Stimulated activated CD4-positive, alpha-beta T cell treated with anti-CD3 and anti-CD28 coated beads, Interleukin-15, amount 100 ng/mL, for 1 hour (primary cell): ENCODE results near the gene C7orf33.
"Not testable (repeated sequence)": the region's sequence is repeated elsewhere in the genome, so short reads cannot be mapped to it uniquely, and the experiment has no call there.

Experiments
- DNase-seq, 2 donors: peaks; one replicate each; pipeline ENCODE4 v3.0.0-alpha.2; 2020; ENCODE audit warnings: low read depth in 1 of 2, low spot score in 1 of 2

C7orf33 gene

GRCh38 chr7:148580446-148580845 is 10.1 kb upstream of the C7orf33 start:
- no peak for DNase-seq

DNA sequence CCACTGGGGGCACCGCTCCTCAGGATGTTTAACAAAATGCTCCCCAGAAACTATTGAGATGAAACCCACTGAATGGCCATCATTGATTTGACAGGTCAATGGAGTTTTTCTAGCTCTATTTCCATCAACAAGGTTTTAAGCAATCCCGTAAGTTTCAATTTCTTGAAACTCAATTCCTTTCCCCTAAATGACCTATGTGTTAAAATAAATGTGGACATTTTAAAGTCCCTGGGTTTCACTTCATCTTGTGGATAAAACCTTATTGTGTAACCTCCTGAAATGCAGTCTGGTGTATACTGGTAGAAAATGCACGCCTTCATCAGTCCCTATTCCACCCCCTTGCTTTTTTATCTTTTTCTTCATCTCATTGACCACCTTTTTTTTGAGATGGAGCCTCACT is 8.9 kb upstream of the C7orf33 start:
- DNase-seq, result no peak

DNA sequence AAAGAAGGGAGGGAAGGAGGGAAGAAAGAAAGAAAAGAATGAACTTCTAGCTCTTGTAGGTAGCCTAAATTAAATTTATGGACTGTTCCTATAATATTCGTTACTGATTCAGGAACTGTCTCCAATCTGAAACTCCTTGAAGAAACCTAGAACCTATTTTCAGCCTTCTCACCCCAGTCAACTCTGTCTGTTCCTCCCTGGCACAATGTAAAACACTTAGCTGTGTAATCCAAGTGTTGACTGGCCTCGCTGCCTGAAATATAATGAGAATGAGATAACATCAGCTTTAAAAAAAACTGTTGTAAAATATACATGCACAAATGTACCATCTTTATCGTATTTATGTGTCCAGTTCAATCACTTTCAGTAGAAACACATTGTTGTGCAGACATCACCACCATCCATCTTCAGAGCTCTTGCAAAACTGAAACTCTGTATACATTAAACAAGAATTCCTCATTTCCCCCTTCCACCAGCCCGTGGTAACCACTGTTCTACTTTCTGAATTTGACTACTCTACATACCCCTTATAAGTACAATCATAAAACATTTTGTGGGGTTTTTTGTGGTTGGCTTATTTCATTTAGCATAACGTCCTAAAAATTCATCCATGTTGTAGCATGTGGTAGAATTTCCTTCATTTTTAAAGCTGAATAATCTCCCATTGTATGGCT is 6.3 kb upstream of the C7orf33 start:
- no peak for DNase-seq

- no peak for DNase-seq
These were observed 5.2 kb upstream of the C7orf33 start for GRCh38 chr7:148585399-148585798.

GRCh38 chr7:148587076-148587475 is 3.5 kb upstream of the C7orf33 start:
- no peak for DNase-seq

DNA sequence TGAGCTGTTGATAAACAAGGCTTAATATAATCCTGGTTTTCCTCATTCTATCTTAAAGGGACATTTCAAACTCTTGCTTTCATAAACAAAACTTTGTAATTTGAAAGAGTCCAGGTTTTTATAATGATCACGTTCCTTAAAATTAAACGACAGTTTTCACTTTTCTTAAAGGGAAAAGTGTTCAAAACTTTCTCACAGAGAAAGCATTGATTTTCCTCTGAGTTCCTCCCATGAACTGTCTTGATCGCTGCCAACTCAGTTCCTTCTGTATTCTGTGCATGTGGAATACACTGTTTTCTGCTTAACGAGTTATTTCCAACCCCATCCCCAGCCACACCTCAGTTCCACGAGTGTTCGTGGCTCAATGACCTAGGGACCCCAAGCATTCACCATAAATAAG is 2.4 kb upstream of the C7orf33 start:
- no peak for DNase-seq

DNA sequence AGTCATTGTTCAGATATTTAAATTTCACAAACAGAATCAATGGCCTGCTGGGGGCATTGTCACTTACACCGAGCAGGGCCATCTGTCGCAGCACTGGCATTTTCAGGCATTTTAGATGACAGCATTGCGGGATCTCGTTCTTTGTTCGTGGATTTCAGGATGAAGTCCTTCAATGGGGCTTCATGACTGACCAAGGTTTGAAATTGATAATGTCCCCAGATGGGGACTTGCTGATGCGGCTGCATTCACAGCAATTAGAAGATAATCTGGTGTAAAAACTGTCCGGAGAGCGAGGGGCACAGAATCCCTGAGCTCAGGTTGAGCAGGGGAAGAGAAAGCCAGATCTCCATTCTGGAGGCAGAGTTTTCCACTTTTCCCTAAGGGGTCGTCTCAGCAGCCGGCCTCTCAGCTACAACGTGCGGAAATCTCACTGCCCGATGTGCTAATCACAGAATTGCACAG is 1.9 kb upstream of the C7orf33 start:
- DNase-seq, result no peak

DNA sequence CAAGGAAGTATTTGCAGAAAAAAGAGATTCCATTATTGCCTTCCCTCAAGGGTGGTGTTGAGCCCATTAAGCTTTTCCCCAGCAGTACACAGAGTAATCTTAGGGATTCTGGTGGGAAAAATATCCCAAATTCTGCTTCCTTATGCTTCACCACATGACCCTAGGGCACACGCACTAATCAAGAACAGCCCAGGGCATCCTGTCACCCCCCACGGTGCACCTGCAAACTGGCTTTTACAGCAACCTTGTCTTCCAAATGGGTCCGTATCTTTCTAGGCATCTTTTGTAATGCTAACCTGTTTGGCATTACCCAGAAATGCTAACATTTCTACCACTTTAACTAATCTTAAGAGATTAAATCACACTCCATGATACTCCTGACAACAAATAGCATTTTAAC is 926 bp upstream of the C7orf33 start:
- DNase-seq, result no peak

GRCh38 chr7:148596354-148596753 is 5.8 kb downstream of the C7orf33 start:
- DNase-seq, result not testable (repeated sequence)

GRCh38 chr7:148598351-148598750 is 7.8 kb downstream of the C7orf33 start:
- DNase-seq, result no peak

DNA sequence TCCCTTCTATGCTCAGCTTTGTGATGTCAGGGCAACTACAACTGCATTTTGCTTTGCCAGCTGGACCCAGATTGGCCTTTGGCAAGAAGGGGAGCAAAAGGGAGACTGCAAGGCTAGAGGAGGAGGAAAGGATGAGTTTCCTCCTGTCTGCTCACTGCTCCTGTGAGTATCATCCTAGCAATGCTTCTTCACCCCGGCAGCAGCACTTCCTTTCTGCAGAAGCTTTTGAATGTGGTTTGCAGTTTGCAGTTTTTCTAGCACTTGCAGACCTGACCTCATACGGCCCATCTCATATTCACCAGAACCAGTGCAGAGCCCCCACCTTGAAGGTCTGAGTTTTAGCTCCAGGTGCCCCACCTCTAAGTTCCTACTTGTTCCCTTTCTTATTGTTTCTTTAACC is 14.8 kb downstream of the C7orf33 start:
- DNase-seq, result no peak

DNA sequence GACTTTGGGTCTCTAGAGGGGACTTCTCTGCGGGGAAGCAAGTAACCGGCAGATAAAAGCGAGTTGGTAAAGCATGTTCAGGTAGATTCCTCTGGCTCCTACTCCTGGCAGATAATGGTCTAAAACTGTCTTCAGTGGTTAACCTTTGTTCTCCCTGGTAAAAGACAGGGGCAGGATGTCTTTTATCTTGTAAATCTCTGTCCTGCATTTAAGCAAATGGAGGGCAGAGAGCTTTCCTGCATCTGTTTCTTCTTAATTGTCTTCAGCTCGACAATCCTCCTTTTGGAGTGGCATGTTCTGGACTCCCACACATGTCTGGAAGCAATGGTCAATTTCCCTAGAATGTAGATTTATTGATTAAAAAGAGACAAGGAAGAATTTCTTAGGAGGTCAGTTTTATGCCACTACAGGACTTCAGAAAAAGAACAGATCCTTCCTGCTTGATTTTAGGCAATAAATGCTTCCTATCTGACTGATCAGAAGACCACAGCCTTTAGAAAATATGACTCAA is 16.6 kb downstream of the C7orf33 start:
- no peak for DNase-seq

DNA sequence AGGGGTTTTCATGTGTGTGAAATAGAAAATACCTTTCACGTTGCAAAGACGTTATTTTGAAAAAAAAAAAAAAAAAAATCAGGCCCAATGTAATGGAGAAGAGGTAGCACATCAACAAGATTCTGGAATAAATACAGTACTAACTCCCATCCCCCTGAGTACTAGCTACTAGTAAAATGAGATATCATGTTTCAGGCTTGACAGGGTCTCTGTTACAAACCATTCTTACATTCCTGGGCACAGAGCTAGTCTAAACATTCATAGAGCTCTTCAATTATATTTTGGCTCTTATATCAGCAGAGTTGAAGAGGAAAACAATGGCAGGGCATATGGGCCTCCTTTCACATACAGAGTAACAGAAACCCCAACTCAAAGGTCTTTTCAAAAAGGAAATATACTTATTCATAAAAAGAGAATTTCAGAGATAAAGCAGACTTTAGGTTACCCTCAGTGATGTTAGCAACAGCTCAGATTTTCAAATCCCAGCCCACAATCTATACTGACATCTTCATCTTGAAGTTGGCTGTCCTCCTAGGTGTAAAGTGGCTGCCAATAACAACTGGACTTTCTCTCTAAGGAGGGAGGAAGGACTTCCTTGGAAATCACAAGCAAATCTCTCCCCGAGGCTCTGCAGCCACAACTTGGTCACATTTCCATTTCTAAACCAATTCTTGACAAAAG is 18.6 kb downstream of the C7orf33 start:
- no peak for DNase-seq

DNA sequence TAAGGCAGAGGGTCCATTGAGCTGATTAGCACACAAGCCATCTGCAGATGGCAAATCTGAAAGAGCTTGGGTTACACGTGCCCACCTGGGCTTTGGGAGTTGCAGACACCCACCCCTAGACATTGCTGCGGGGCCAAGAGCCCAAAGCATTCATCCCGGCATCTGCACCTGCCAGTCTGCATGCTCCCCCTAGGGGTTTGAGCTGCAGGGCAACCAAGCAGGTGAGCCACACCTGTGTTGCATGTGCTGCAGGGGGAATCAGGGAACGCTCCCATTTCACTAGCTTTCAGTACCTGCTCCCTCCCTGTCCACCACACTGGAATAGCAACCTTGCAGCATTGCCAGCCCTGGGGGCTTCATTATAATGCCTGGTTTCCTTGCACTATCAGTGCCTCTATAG is 21.1 kb downstream of the C7orf33 start:
- DNase-seq, result no peak

DNA sequence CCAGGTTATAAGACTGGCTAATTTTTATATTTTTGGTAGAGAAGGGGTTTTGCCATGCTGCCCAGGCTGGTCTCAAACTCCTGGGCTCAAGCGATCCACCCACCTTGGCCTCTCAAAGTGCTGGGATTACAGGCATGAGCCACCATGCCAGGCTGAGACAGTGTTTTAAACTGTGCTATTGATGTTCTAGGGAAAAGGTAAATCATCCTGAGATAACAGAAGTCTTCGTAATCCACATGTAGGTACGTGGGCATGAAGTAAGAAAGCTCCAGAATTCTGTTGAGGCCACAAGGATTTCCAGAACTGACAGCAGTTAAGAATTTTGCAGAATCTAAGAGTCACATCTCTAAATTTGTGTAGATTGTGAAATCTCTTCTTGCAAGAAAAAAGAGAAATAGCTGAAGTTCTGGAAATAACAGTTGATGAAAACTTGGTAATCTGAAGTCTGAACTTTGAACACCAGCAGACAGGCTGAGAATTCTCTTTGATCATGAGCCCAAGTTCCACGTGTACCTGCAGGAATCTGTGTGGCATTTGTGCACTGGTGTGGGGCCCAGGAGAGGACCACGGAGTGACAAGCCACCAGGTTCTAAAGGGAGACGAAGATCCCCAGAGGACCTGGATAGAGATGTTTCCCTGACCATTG is 24.6 kb downstream of the C7orf33 start:
- DNase-seq, result no peak

DNA sequence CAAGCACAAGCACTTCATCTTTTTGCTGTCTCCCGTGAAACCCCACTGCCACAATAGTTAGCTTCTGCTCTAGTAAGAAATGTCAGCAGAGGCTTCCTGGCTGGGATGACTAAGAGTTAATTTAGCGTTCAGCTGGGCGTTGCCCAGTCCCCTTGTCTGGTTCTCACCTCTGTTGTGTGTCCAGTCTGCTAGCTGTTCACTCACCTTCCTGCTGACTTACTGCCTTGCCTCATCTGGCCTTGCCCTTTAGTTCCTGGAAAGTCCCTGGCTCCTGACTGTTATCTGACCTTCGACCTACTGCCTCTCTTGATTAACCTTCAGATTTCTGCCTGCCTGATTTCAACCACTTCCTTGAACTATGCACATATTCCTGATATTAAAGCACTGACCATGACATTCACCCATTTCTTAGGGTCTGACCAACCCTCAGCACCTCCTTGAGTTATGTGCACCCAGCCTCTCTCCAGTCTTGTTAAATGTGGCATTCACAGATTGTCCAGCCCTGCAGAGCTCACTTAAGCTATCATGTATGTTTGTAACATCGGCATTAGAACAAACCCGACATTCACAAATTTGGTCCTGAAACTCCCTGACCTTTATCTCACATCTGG is 30.3 kb downstream of the C7orf33 start:
- DNase-seq, result no peak

DNA sequence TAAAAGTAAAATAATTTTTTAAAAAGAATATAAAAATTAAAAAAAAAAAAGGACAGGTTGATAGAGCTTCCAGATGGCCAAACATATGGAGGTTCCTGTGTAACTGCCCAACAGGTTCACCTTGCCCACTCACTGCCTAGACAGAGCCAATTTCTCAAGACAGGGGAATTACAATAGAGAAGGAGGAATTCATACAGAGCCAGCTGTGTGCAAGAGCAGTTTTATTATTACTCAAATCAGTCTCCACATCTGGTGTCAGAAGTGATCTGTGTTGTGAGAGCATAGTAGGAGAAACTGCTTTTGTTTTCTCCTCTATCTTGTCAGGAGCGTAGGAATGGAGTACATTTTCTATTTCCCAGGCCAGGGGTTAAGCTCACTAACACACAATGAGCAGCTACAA is 31.0 kb downstream of the C7orf33 start:
- no peak for DNase-seq

DNA sequence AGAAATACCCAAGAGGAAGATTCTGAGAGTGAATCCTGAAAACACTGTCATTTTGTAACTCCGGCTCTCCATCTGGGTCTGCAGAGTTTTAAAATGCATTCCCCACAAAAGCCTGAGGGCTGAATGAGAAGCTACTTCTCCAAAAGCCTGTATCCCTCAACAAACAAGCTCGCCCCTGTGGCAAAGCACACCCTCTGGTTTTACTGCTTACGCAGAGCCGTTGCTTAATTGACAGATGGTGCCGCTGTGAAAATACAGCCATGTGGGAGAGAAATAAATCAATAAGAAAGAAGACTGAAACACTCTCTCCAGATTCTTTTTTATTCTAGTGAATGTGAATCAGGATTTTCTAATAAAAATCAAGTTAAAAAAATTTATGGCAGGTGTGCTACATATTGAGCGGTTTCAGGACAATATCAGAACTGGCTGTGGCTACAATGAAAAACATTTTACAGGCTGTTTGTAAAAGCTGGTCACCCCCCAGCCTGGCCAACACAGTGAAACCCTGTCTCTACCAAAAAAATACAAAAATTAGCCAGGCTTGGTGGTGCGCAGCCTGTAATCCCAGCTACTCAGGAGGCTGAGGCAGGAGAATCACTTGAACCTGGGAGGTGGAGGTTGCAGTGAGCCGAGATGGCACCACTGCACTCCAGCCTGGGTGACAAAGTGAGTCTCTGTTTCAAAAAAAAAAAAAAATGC is 32.5 kb downstream of the C7orf33 start:
- DNase-seq, result no peak

- no peak for DNase-seq
These were observed 33.2 kb downstream of the C7orf33 start for GRCh38 chr7:148623586-148624282.

DNA sequence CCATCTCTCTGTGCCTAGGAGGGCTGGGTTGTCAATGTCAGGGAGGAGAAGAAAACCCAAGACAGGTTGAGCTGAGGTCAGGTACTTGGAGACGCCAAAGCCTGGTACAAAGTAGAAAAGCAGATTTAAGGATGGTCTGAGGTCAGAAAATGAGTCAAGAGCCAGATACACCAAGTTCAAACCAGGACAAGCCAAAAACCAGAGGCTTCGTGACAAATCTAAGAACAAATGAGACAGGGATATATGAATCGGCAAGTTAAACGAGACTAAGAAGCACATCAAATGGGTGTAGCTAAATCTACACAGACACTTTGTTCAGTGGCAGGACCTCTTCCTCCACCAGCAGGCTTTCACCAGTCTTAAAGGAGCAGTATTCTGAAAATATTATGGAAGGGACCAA is 34.2 kb downstream of the C7orf33 start:
- DNase-seq, result no peak

GRCh38 chr7:148625342-148625741 is 34.8 kb downstream of the C7orf33 start:
- DNase-seq, result no peak
